ENCODE results near the gene PPP2R2B. TPM values are rescaled to one million over a fixed set of nuclear protein-coding genes. Genes with fewer than 3 reads are reported as not detected.

The PPP2R2B gene
- total and polyA plus RNA-seq, 2 donors (not counting 3 experiments of a cell fraction or from before 2014, with no cell fraction given) = not detected

GRCh38 chr5:146860213-146860893 is 18.2 kb downstream of the PPP2R2B start:
- Histone ChIP-seq H3K4me2 (ENCODE audit: insufficient read depth, low read length) (no peak overlapping the region), H3K79me2 (ENCODE audit: control insufficient read depth, insufficient read depth, low read length) (no peaks in the 10 kb centered on the region), H3K9me3 (replicated peaks; ENCODE audit: control insufficient read depth, insufficient read depth, low read length) (no peaks in the 10 kb centered on the region), H3K9me1 (replicated peaks; ENCODE audit: control insufficient read depth, extremely low read depth, insufficient read depth, low read length) (no peaks in the 10 kb centered on the region), H3K4me1 (ENCODE audit: control insufficient read depth, extremely low read depth, insufficient read depth, low read length) (no peaks in the 10 kb centered on the region), H2AFZ (ENCODE audit: low read depth, low read length) (no peak overlapping the region), H3K36me3 (ENCODE audit: control insufficient read depth in 2 of 2, extremely low read depth in 1 of 2, insufficient read depth in 2 of 2, low read length in 2 of 2) (no peaks in the 10 kb centered on the region), H3K27me3 (ENCODE audit: control insufficient read depth in 2 of 2, insufficient read depth in 2 of 2, low read length in 2 of 2) (no peaks in the 10 kb centered on the region), H4K20me1 (replicated peaks; ENCODE audit: control insufficient read depth, extremely low read depth, insufficient read depth, low read length) (no peaks in the 10 kb centered on the region), H3K27ac (ENCODE audit: insufficient read depth, low read depth, low read length) (no peak overlapping the region), H3K4me3 (replicated peaks in 1 of 3; ENCODE audit: insufficient read depth in 1 of 3, low read depth in 1 of 3, low read length in 3 of 3) (no peak overlapping the region), H3K9ac (replicated peaks; ENCODE audit: extremely low read depth, insufficient read depth, low read length) (no peak overlapping the region)
- dilution Hi-C loops (cut with MboI; ENCODE audit: extremely low pct_ligation_motif_present, low sequenced_read_pairs) = no loop called here
- FAIRE-seq (no peak), DNase-seq (ENCODE audit: low read depth, low spot score) (no peak)
- ChIA-PET POLR2A (no interaction called here), CTCF (no interaction called here)
- TF ChIP-seq JUN (IDR thresholded peaks at IDR 0.05; ENCODE audit: borderline replicate concordance, insufficient read depth, insufficient read length, low read depth) = no peak
- BruUV-seq (replicated peaks) = no TSS peak
- intact Hi-C loops (cut with micrococcal nuclease) = no loop called here

GRCh38 chr5:146852089-146852488 is 26.5 kb downstream of the PPP2R2B start:
- H3K27me3 ChIP-seq (ENCODE audit: control insufficient read depth in 2 of 2, insufficient read depth in 2 of 2, low read length in 2 of 2) = no peaks in the 10 kb centered on the region
- dilution Hi-C loops (cut with MboI; ENCODE audit: extremely low pct_ligation_motif_present, low sequenced_read_pairs) (no loop called here), intact Hi-C loops (cut with micrococcal nuclease) (no loop called here)
- H3K79me2 ChIP-seq (ENCODE audit: control insufficient read depth, insufficient read depth, low read length) = no peaks in the 10 kb centered on the region
- H4K20me1 ChIP-seq (replicated peaks; ENCODE audit: control insufficient read depth, extremely low read depth, insufficient read depth, low read length) = no peaks in the 10 kb centered on the region
- no peak overlapping the region for H3K9ac ChIP-seq (replicated peaks; ENCODE audit: extremely low read depth, insufficient read depth, low read length)
- H3K4me2 ChIP-seq (ENCODE audit: insufficient read depth, low read length) = no peak overlapping the region
- TF ChIP-seq GATA2 (IDR thresholded peaks at IDR 0.05; ENCODE audit: insufficient read depth, insufficient read length, low read depth, low read length) (no peak), MYC (IDR thresholded peaks at IDR 0.05; ENCODE audit: low read depth, low read length) (no peak), EZH2 (IDR thresholded peaks at IDR 0.05; ENCODE audit: borderline replicate concordance, low read depth, low read length, severe bottlenecking) (no peak), FOS (IDR thresholded peaks at IDR 0.05; ENCODE audit: borderline replicate concordance, insufficient read depth, low read length) (no peak), JUN (IDR thresholded peaks at IDR 0.05; ENCODE audit: borderline replicate concordance, insufficient read depth, insufficient read length, low read depth) (no peak), POLR2A (IDR thresholded peaks at IDR 0.05; ENCODE audit: low read depth, low read length) (no peak), POLR2AphosphoS5 (IDR thresholded peaks at IDR 0.05; ENCODE audit: insufficient read depth, low read depth, low read length) (no peak)
- TF ChIP-seq, protein P1, sequence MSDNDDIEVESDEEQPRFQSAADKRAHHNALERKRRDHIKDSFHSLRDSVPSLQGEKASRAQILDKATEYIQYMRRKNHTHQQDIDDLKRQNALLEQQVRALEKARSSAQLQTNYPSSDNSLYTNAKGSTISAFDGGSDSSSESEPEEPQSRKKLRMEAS (IDR thresholded peaks at IDR 0.05; ENCODE audit: insufficient read depth, insufficient read length) = no peak
- TF ChIP-seq, protein P2, sequence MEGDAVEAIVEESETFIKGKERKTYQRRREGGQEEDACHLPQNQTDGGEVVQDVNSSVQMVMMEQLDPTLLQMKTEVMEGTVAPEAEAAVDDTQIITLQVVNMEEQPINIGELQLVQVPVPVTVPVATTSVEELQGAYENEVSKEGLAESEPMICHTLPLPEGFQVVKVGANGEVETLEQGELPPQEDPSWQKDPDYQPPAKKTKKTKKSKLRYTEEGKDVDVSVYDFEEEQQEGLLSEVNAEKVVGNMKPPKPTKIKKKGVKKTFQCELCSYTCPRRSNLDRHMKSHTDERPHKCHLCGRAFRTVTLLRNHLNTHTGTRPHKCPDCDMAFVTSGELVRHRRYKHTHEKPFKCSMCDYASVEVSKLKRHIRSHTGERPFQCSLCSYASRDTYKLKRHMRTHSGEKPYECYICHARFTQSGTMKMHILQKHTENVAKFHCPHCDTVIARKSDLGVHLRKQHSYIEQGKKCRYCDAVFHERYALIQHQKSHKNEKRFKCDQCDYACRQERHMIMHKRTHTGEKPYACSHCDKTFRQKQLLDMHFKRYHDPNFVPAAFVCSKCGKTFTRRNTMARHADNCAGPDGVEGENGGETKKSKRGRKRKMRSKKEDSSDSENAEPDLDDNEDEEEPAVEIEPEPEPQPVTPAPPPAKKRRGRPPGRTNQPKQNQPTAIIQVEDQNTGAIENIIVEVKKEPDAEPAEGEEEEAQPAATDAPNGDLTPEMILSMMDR (IDR thresholded peaks at IDR 0.05; ENCODE audit: extremely low read depth in 1 of 2, insufficient read depth in 1 of 2, low read depth in 1 of 2, low read length in 2 of 2) = no peak
- H3K27ac ChIP-seq (ENCODE audit: insufficient read depth, low read depth, low read length) = no peak overlapping the region
- no peaks in the 10 kb centered on the region for H3K9me3 ChIP-seq (replicated peaks; ENCODE audit: control insufficient read depth, insufficient read depth, low read length)
- no peak overlapping the region for H3K4me3 ChIP-seq (replicated peaks in 1 of 3; ENCODE audit: insufficient read depth in 1 of 3, low read depth in 1 of 3, low read length in 3 of 3)
- no peak for DNase-seq (ENCODE audit: low read depth, low spot score)
- no TSS peak for BruUV-seq (replicated peaks)
- ChIA-PET CTCF (no interaction called here), POLR2A (no interaction called here)
- no peak overlapping the region for H2AFZ ChIP-seq (ENCODE audit: low read depth, low read length)
- no peaks in the 10 kb centered on the region for H3K9me1 ChIP-seq (replicated peaks; ENCODE audit: control insufficient read depth, extremely low read depth, insufficient read depth, low read length)
- no peaks in the 10 kb centered on the region for H3K4me1 ChIP-seq (ENCODE audit: control insufficient read depth, extremely low read depth, insufficient read depth, low read length)
- no peak for FAIRE-seq
- H3K36me3 ChIP-seq (ENCODE audit: control insufficient read depth in 2 of 2, extremely low read depth in 1 of 2, insufficient read depth in 2 of 2, low read length in 2 of 2) = no peaks in the 10 kb centered on the region
